ENCODE results near the gene MAMDC4. TPM values are rescaled to one million over a fixed set of nuclear protein-coding genes. Genes with fewer than 3 reads are reported as not detected.

MAMDC4 gene
- total RNA-seq, 2 donors from 2014 or later, result 5.2 to 17.7 TPM

- no peak for DNase-seq (ENCODE audit: low spot score)
- H3K4me3 ChIP-seq, result no peak overlapping the region
- no peaks in the 10 kb centered on the region for H3K9me3 ChIP-seq
- 92% methylated on average over 17 of the region's 17 CpGs for WGBS
- intact Hi-C loops (cut with DNase I), result no loop called here
- no peaks in the 10 kb centered on the region for H3K4me1 ChIP-seq (replicated peaks)
- no peaks in the 10 kb centered on the region for H3K36me3 ChIP-seq
- H3K27me3 ChIP-seq (replicated peaks; ENCODE audit: insufficient read depth), result no peaks in the 10 kb centered on the region
- H3K27ac ChIP-seq, result no peak overlapping the region
- no peak for TF ChIP-seq POLR2A (IDR thresholded peaks at IDR 0.05)
- no peak for TF ChIP-seq CTCF (IDR thresholded peaks at IDR 0.05)
- TF ChIP-seq POLR2AphosphoS5 (IDR thresholded peaks at IDR 0.05), result no peak
Observed at GRCh38 chr9:136826188-136826541, 26.0 kb upstream of the MAMDC4 start.

DNA sequence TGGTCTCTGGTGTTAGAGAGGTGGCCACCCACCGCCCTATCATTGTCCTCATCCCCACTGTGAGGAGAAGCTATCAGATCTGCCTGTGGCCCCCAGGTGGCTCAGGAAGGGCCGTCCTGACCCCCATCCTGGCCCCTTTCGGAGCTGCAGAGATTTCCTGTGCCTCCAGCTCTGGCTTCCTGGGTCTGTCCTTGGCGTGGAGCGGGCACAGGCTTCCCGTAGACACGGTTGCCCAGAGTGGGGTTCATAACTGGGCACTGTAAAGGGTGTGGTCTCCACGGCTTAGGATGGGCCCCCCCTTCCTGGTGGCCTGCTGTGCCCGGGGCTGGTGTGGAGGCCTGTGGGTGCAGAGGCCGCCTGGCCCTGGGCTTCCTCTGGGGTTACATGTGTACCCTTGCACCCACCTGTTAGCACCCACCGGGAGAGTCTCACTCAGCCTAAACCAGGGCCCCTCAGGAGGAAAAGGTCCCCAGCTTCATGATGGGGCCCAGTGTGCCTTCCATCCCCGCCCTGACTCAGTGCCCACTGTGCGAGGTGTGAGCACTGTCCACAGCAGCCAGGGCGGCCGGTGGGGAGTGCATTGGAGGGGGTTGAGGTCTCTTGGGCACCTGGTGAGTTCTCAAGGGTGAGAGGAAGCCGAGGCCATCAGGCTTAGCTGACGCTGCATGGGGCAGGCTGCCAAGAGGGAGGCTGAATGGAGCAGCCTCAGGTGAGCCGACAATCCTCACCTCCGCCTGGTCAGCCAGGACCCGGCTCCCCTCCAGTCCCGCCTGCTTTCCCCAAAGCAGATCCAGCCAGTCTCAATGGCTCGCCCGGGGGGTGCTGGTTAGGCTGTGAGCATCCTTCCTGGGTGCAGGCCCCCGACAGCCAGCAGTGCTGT, 25.2 kb upstream of the MAMDC4 start:
- intact Hi-C loops (cut with DNase I), result no loop called here
- Histone ChIP-seq H3K36me3 (peaks cover 0 to 4% of the 10 kb centered on the region in 2 donors), H3K27ac (no peak overlapping the region), H3K4me3 (no peak overlapping the region), H3K27me3 (replicated peaks; ENCODE audit: insufficient read depth) (no peaks in the 10 kb centered on the region), H3K9me3 (no peaks in the 10 kb centered on the region), H3K4me1 (replicated peaks) (no peaks in the 10 kb centered on the region)
- no peak for TF ChIP-seq POLR2A (IDR thresholded peaks at IDR 0.05)
- TF ChIP-seq CTCF (IDR thresholded peaks at IDR 0.05), result no peak
- TF ChIP-seq POLR2AphosphoS5 (IDR thresholded peaks at IDR 0.05), result no peak
- DNase-seq (ENCODE audit: low spot score), result no peak
- 91% methylated on average over 16 of the region's 24 CpGs for WGBS

- Histone ChIP-seq H3K4me1 (replicated peaks) (no peaks in the 10 kb centered on the region), H3K4me3 (no peak overlapping the region), H3K36me3 (peaks cover 0 to 14% of the 10 kb centered on the region in 2 donors), H3K27me3 (replicated peaks; ENCODE audit: insufficient read depth) (no peaks in the 10 kb centered on the region), H3K9me3 (no peaks in the 10 kb centered on the region), H3K27ac (no peak overlapping the region)
- intact Hi-C loops (cut with DNase I), result no loop called here
- no peak for DNase-seq (ENCODE audit: low spot score)
- WGBS, result 94% methylated on average over 14 of the region's 14 CpGs
- no peak for TF ChIP-seq POLR2AphosphoS5 (IDR thresholded peaks at IDR 0.05)
- TF ChIP-seq CTCF (IDR thresholded peaks at IDR 0.05), result no peak
- no peak for TF ChIP-seq POLR2A (IDR thresholded peaks at IDR 0.05)
Observed at GRCh38 chr9:136827794-136828473, 24.2 kb upstream of the MAMDC4 start.

DNA sequence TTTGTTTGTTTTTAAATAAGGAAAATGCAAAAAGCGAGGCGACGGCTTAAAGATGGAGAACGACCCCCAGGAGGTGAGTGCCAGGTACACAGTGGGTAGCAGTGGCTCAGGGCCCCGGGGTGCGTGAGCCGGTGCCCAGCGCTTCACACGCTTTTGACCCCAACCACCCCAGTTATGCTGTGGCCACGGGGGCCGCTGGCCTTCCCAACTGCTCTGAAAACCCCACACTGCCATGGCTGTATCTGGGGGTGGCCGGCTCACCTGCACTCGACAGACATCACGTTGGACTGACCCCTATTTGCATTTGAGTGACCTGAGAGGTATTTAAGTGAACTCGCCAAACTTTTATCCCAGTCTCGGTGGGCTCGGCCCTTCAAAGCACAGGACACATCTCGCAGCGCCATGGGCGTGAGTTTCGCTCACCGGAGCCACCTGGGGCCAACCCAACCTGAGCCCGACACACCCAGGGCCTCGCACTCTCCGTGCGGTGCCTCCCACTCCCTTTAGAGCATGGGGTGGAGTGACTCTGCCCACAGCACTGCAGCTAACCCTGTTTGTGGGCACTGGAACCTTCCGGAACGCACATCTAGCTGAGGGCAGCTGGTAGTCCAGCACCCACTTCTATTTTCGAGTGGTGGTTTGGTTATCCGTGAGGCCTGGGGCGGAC, 23.5 kb upstream of the MAMDC4 start:
- 92% methylated on average over 31 of the region's 31 CpGs for WGBS
- H3K4me3 ChIP-seq, result no peak overlapping the region
- no peaks in the 10 kb centered on the region for H3K27me3 ChIP-seq (replicated peaks; ENCODE audit: insufficient read depth)
- TF ChIP-seq POLR2A (IDR thresholded peaks at IDR 0.05) (no peak), POLR2AphosphoS5 (IDR thresholded peaks at IDR 0.05) (no peak), CTCF (IDR thresholded peaks at IDR 0.05) (no peak)
- DNase-seq (ENCODE audit: low spot score), result no peak
- H3K36me3 ChIP-seq, result peaks cover 0 to 14% of the 10 kb centered on the region in 2 donors
- H3K4me1 ChIP-seq (replicated peaks), result no peaks in the 10 kb centered on the region
- intact Hi-C loops (cut with DNase I), result no loop called here
- H3K27ac ChIP-seq, result no peak overlapping the region
- no peaks in the 10 kb centered on the region for H3K9me3 ChIP-seq

Data from prostate gland (tissue), 2 donors.